Measurements from ENCODE around the gene POU2F2. TPM values are rescaled to one million over a fixed set of nuclear protein-coding genes. Genes with fewer than 3 reads are reported as not detected.

Gene POU2F2
- total RNA-seq: under 1 TPM; 0.11 to 0.83 TPM

- no peak within 1 kb of the TSS for H3K27ac ChIP-seq
- peaks cover 0 to 16% of the 10 kb centered on the region in 2 donors for H3K4me1 ChIP-seq
- H3K9me3 ChIP-seq: no peaks in the 10 kb centered on the region
- H3K4me3 ChIP-seq: peak within 1 kb of the TSS in 1 of 2 donors; percentile 37
- no peak for DNase-seq (ENCODE audit: low spot score)
- TF ChIP-seq CTCF (IDR thresholded peaks at IDR 0.05): no peak
- peaks cover 6 to 10% of the 10 kb centered on the region in 2 donors for H3K27me3 ChIP-seq
- H3K36me3 ChIP-seq: no peaks in the 10 kb centered on the region
Measured at GRCh38 chr19:42132030-42132628, at the start of gene POU2F2. POU2F2 (minus strand) TSS chr19:42132446; CDS start chr19:42132411, 35 bp downstream.

DNA sequence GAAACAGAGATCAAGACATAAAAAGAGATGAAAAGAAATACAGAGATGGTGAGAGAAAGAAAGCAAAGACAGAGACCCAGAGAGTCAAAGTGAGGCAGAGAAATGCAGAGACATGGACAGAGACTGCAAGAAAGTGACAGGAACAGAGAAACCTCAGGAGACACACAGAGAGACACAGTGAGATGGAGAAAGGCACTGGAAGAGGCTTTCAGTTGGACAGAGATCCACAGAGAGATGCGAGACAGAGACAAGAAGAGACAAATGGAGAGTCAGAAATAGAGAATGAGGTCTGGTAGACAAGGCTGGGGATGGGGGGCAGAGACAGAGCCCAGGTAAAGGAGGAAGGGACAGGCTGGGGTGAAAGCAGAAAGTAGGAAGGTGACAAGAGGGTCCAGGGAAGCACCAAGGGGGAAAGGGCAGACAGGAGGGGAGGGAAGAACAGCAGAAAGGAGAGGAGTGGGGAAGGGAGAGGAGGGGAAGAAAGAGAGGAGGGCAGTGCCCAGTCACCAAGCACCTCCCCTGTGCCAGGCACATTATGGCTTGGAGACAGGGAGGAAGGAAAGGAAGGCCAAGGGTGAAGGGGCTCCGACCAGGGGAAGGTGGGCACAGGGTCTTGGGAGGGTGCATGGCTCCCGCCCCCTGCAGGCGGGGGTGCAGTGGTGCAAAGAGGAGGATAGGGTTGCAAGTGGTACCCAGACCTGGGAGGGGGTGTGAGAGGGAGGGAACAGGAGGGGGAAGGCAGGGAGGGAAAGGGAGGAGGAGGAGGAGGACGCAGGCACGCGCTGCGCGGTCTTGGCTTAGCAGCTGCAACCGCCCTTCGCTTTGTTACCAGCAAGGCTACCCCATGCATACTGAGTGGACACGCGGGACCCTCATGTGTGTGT lies 46.8 kb upstream of the POU2F2 start:
- TF ChIP-seq CTCF (IDR thresholded peaks at IDR 0.05): no peak
- Histone ChIP-seq H3K9me3 (no peaks in the 10 kb centered on the region), H3K27ac (no peak overlapping the region), H3K27me3 (peaks cover 6 to 25% of the 10 kb centered on the region in 2 donors), H3K4me3 (no peak overlapping the region), H3K4me1 (peaks cover 0 to 15% of the 10 kb centered on the region in 2 donors), H3K36me3 (no peaks in the 10 kb centered on the region)
- DNase-seq (ENCODE audit: low spot score): no peak

- peaks cover 0 to 15% of the 10 kb centered on the region in 2 donors for H3K4me1 ChIP-seq
- H3K36me3 ChIP-seq: no peaks in the 10 kb centered on the region
- no peak overlapping the region for H3K4me3 ChIP-seq
- no peaks in the 10 kb centered on the region for H3K9me3 ChIP-seq
- no peak overlapping the region for H3K27ac ChIP-seq
- no peak for DNase-seq (ENCODE audit: low spot score)
- H3K27me3 ChIP-seq: peaks cover 6 to 25% of the 10 kb centered on the region in 2 donors
- TF ChIP-seq CTCF (IDR thresholded peaks at IDR 0.05): no peak
Measured at GRCh38 chr19:42177686-42178019, 45.4 kb upstream of the POU2F2 start.

GRCh38 chr19:42176990-42177685 lies 44.9 kb upstream of the POU2F2 start:
- H3K27ac ChIP-seq: no peak overlapping the region
- H3K27me3 ChIP-seq: peaks cover 6 to 21% of the 10 kb centered on the region in 2 donors

GRCh38 chr19:42176649-42176989 lies 44.4 kb upstream of the POU2F2 start:
- Histone ChIP-seq H3K27ac (no peak overlapping the region), H3K4me1 (peaks cover 0 to 15% of the 10 kb centered on the region in 2 donors), H3K27me3 (peaks cover 6 to 21% of the 10 kb centered on the region in 2 donors), H3K36me3 (no peaks in the 10 kb centered on the region), H3K4me3 (peak overlapping the region; percentile 32 to 52), H3K9me3 (no peaks in the 10 kb centered on the region)
- no peak for TF ChIP-seq CTCF (IDR thresholded peaks at IDR 0.05)
- no peak for DNase-seq (ENCODE audit: low spot score)

More at GRCh38 chr19:42176990-42177685, 44.9 kb upstream of the POU2F2 start:
- TF ChIP-seq CTCF (IDR thresholded peaks at IDR 0.05): peak; percentile 26 to 57
- no peak for DNase-seq (ENCODE audit: low spot score)
- Histone ChIP-seq H3K9me3 (no peaks in the 10 kb centered on the region), H3K4me3 (peak overlapping the region; percentile 32 to 52), H3K36me3 (no peaks in the 10 kb centered on the region), H3K4me1 (peaks cover 0 to 15% of the 10 kb centered on the region in 2 donors)

Data from right atrium auricular region (tissue), 2 donors.